IPS DF 6.9 (cell line): ENCODE measurements around the gene FAM47C.
A peak's percentile ranks its signal among the peaks of the same experiment; 100 is the strongest.
"Not testable (repeated sequence)": the region's sequence is repeated elsewhere in the genome, so short reads cannot be mapped to it uniquely, and the experiment has no call there.

ENCODE experiments used
- DNase-seq: peaks from one replicate; pipeline ENCODE4 v3.0.0-alpha.2; 2013; ENCODE audit warnings: low read depth, low spot score
- H3K27ac ChIP-seq: one replicate; pipeline ENCODE4 v1.5.1; 2013; ENCODE audit warnings: low read length, control low read depth
- H3K27me3 ChIP-seq: 2 replicates; pipeline ENCODE4 v1.6.1; 2013; ENCODE audit warnings: mild to moderate bottlenecking, low read length; ENCODE audit not compliant: control insufficient read depth, insufficient read depth
- H3K36me3 ChIP-seq: 2 replicates; pipeline ENCODE4 v1.6.1; 2013; ENCODE audit warnings: low read length; ENCODE audit not compliant: control insufficient read depth, insufficient read depth
- H3K4me1 ChIP-seq: 2 replicates; pipeline ENCODE4 v1.6.1; 2013; ENCODE audit warnings: low read length; ENCODE audit not compliant: control insufficient read depth, insufficient read depth
- H3K4me3 ChIP-seq: 2 replicates; pipeline ENCODE4 v1.5.1; 2013; ENCODE audit warnings: mild to moderate bottlenecking, low read length
- H3K9me3 ChIP-seq: 2 replicates; pipeline ENCODE4 v1.6.1; 2013; ENCODE audit warnings: low read length, inconsistent platforms; ENCODE audit not compliant: control insufficient read depth, insufficient read depth
- WGBS: extraction: QIAGEN DNeasy Blood & Tissue Kit; methylation state at CpG from one replicate; pipeline ENCODE4 v1.1.7; 2013; ENCODE audit warnings: mixed read lengths, missing lambda C conversion rate; ENCODE audit not compliant: insufficient read length, insufficient coverage; 5-methylcytosine and 5-hydroxymethylcytosine counted together

The FAM47C gene

GRCh38 chrX:36987212-36987611 is 21.0 kb upstream of the FAM47C start:
- not testable (repeated sequence) for H3K4me3 ChIP-seq, H3K9me3 ChIP-seq, H3K4me1 ChIP-seq, H3K36me3 ChIP-seq, H3K27me3 ChIP-seq, DNase-seq, H3K27ac ChIP-seq
- WGBS, result no CpG with 5 or more reads among the region's 1 CpG

- no peaks in the 10 kb centered on the region for H3K4me1 ChIP-seq
- no peaks in the 10 kb centered on the region for H3K9me3 ChIP-seq
- DNase-seq, result no peak
- no peak overlapping the region for H3K27ac ChIP-seq
- WGBS, result no CpG with 5 or more reads among the region's 9 CpGs
- no peaks in the 10 kb centered on the region for H3K36me3 ChIP-seq
- H3K4me3 ChIP-seq, result no peak overlapping the region
- no peaks in the 10 kb centered on the region for H3K27me3 ChIP-seq
Observed at GRCh38 chrX:37000140-37000539, 8.0 kb upstream of the FAM47C start.

GRCh38 chrX:37010496-37010895 is 2.3 kb downstream of the FAM47C start:
- no peaks in the 10 kb centered on the region for H3K27me3 ChIP-seq
- no CpG with 5 or more reads among the region's 22 CpGs for WGBS
- no peak overlapping the region for H3K4me3 ChIP-seq
- no peaks in the 10 kb centered on the region for H3K4me1 ChIP-seq
- H3K9me3 ChIP-seq, result no peaks in the 10 kb centered on the region
- H3K27ac ChIP-seq, result no peak overlapping the region
- H3K36me3 ChIP-seq, result no peaks in the 10 kb centered on the region
- DNase-seq, result no peak

GRCh38 chrX:37034260-37034659 is 26.1 kb downstream of the FAM47C start:
- WGBS, result no CpG with 5 or more reads among the region's 1 CpG
- not testable (repeated sequence) for H3K4me1 ChIP-seq

GRCh38 chrX:37036674-37037220 is 28.6 kb downstream of the FAM47C start:
- H3K36me3 ChIP-seq, DNase-seq, H3K4me3 ChIP-seq, H3K27ac ChIP-seq, H3K9me3 ChIP-seq, H3K27me3 ChIP-seq, H3K4me1 ChIP-seq: not testable (repeated sequence)
- WGBS, result no CpG with 5 or more reads among the region's 7 CpGs

More at GRCh38 chrX:37034260-37034659, 26.1 kb downstream of the FAM47C start:
- not testable (repeated sequence) for H3K27me3 ChIP-seq, H3K36me3 ChIP-seq, H3K27ac ChIP-seq, H3K9me3 ChIP-seq, H3K4me3 ChIP-seq, DNase-seq

GRCh38 chrX:37038814-37039213 is 30.6 kb downstream of the FAM47C start:
- H3K36me3 ChIP-seq, H3K9me3 ChIP-seq, H3K27ac ChIP-seq, H3K27me3 ChIP-seq, H3K4me3 ChIP-seq, DNase-seq, H3K4me1 ChIP-seq: not testable (repeated sequence)
- no CpG with 5 or more reads among the region's 1 CpG for WGBS

GRCh38 chrX:37042956-37043885 is 35.1 kb downstream of the FAM47C start:
- H3K9me3 ChIP-seq, H3K27ac ChIP-seq, H3K27me3 ChIP-seq, H3K4me1 ChIP-seq, H3K4me3 ChIP-seq, H3K36me3 ChIP-seq, DNase-seq: not testable (repeated sequence)
- WGBS, result no CpG with 5 or more reads among the region's 56 CpGs

GRCh38 chrX:37047776-37048175 is 39.6 kb downstream of the FAM47C start:
- DNase-seq, result no peak
- Histone ChIP-seq H3K27me3 (no peaks in the 10 kb centered on the region), H3K27ac (no peak overlapping the region), H3K9me3 (no peaks in the 10 kb centered on the region), H3K36me3 (no peaks in the 10 kb centered on the region), H3K4me1 (no peaks in the 10 kb centered on the region), H3K4me3 (no peak overlapping the region)
- no CpG with 5 or more reads among the region's 4 CpGs for WGBS

- DNase-seq, H3K27me3 ChIP-seq, H3K27ac ChIP-seq, H3K36me3 ChIP-seq, H3K9me3 ChIP-seq, H3K4me3 ChIP-seq, H3K4me1 ChIP-seq: not testable (repeated sequence)
Observed at GRCh38 chrX:37057572-37057971, 49.4 kb downstream of the FAM47C start.

GRCh38 chrX:37060999-37061398 is 52.8 kb downstream of the FAM47C start:
- no peaks in the 10 kb centered on the region for H3K9me3 ChIP-seq
- H3K27me3 ChIP-seq, result no peaks in the 10 kb centered on the region
- no peak overlapping the region for H3K4me3 ChIP-seq
- WGBS, result no CpG with 5 or more reads among the region's 3 CpGs
- peak; percentile 27 for DNase-seq
- no peak overlapping the region for H3K27ac ChIP-seq
- H3K36me3 ChIP-seq, result no peaks in the 10 kb centered on the region
- no peaks in the 10 kb centered on the region for H3K4me1 ChIP-seq
